GM12874 (cell line): ENCODE data around the gene SNED1.

ENCODE experiments used
- TF ChIP-seq, protein P1 (sequence below): IDR thresholded peaks from 2 replicates; pipeline ENCODE4 v1.5.1; 2011; ENCODE audit warnings: low read depth, mild to moderate bottlenecking, control low read depth, low read length, moderate library complexity; ENCODE audit not compliant: insufficient read depth

Gene SNED1

GRCh38 chr2:241040081-241040803, 41.8 kb downstream of the SNED1 start:
- TF ChIP-seq, protein P1, sequence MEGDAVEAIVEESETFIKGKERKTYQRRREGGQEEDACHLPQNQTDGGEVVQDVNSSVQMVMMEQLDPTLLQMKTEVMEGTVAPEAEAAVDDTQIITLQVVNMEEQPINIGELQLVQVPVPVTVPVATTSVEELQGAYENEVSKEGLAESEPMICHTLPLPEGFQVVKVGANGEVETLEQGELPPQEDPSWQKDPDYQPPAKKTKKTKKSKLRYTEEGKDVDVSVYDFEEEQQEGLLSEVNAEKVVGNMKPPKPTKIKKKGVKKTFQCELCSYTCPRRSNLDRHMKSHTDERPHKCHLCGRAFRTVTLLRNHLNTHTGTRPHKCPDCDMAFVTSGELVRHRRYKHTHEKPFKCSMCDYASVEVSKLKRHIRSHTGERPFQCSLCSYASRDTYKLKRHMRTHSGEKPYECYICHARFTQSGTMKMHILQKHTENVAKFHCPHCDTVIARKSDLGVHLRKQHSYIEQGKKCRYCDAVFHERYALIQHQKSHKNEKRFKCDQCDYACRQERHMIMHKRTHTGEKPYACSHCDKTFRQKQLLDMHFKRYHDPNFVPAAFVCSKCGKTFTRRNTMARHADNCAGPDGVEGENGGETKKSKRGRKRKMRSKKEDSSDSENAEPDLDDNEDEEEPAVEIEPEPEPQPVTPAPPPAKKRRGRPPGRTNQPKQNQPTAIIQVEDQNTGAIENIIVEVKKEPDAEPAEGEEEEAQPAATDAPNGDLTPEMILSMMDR: no peak

GRCh38 chr2:241041589-241042158, 43.3 kb downstream of the SNED1 start:
- TF ChIP-seq, protein P1: no peak

- TF ChIP-seq, protein P1: no peak
Observed at GRCh38 chr2:241043581-241043980, 45.2 kb downstream of the SNED1 start.

GRCh38 chr2:241047253-241048010, 49.0 kb downstream of the SNED1 start:
- TF ChIP-seq, protein P1: no peak

GRCh38 chr2:241048149-241048948, 49.9 kb downstream of the SNED1 start:
- TF ChIP-seq, protein P1: no peak

- TF ChIP-seq, protein P1: no peak
Observed at GRCh38 chr2:241048949-241049343, 50.5 kb downstream of the SNED1 start.
